HG03442 (cell line): ENCODE results near the gene ACTR3C.
A peak's percentile ranks its signal among the peaks of the same experiment; 100 is the strongest.

Source experiments
- ATAC-seq: cut with Tn5 transposase; IDR thresholded peaks from one replicate; pipeline ENCODE4 v1.9.1; 2021; ENCODE audit warnings: mild to moderate bottlenecking, moderate library complexity; ENCODE audit not compliant: unreplicated experiment

The ACTR3C gene

GRCh38 chr7:150322833-150323681, at the start of gene ACTR3C, which contains the start of gene LRRC61:
Gene ACTR3C, minus strand, starts transcription at chr7:150323545. Its CDS starts 28,249 bp downstream, at chr7:150295296.
Gene LRRC61, plus strand, starts transcription at chr7:150323355. Its CDS starts 13,507 bp downstream, at chr7:150336862.
- ATAC-seq: peak; percentile 52

GRCh38 chr7:150372271-150373048, 49.1 kb upstream of the ACTR3C start:
- no peak for ATAC-seq

GRCh38 chr7:150371996-150372270, 48.6 kb upstream of the ACTR3C start:
- ATAC-seq: no peak

- ATAC-seq: no peak
Observed at GRCh38 chr7:150371131-150371995, 48.0 kb upstream of the ACTR3C start.

- ATAC-seq: no peak
Observed at GRCh38 chr7:150370612-150371071, 47.3 kb upstream of the ACTR3C start.

- ATAC-seq: no peak
Observed at GRCh38 chr7:150369748-150370501, 46.6 kb upstream of the ACTR3C start.

GRCh38 chr7:150368884-150369747, 45.8 kb upstream of the ACTR3C start:
- ATAC-seq: peak; percentile 38

GRCh38 chr7:150368096-150368883, 44.9 kb upstream of the ACTR3C start, which contains the start of gene REPIN1:
Gene REPIN1, plus strand, starts transcription at chr7:150368822. Its CDS starts 890 bp downstream, at chr7:150369712.
- ATAC-seq: peak; percentile 45

- ATAC-seq: no peak
Observed at GRCh38 chr7:150367677-150368095, 44.3 kb upstream of the ACTR3C start.

GRCh38 chr7:150365673-150366398, 42.5 kb upstream of the ACTR3C start:
- ATAC-seq: no peak

GRCh38 chr7:150365194-150365593, 41.8 kb upstream of the ACTR3C start:
- ATAC-seq: no peak

- no peak for ATAC-seq
Observed at GRCh38 chr7:150363872-150364271, 40.5 kb upstream of the ACTR3C start.

- no peak for ATAC-seq
Observed at GRCh38 chr7:150363370-150363769, 40.0 kb upstream of the ACTR3C start.

GRCh38 chr7:150361807-150362621, 38.7 kb upstream of the ACTR3C start:
- ATAC-seq: no peak

- no peak for ATAC-seq
Observed at GRCh38 chr7:150361402-150361801, 38.1 kb upstream of the ACTR3C start.

- ATAC-seq: no peak
Observed at GRCh38 chr7:150360363-150361058, 37.2 kb upstream of the ACTR3C start.
